Breast epithelium (tissue), 3 donors: ENCODE measurements around the gene NLRX1.

Experiments
- POLR2A ChIP-seq: fragments of 450-650 bp; IDR thresholded peaks from one replicate; pipeline ENCODE4 v1.6.1; 2016; ENCODE audit warnings: antibody characterized with exemption, mild to moderate bottlenecking, moderate library complexity
- POLR2AphosphoS5 ChIP-seq, 3 donors: sonication (generic); formaldehyde crosslinking; IDR thresholded peaks; one replicate each; pipeline ENCODE4 v1.6.1; 2017; ENCODE audit warnings: antibody characterized with exemption in 3 of 3
- TF ChIP-seq, protein P1 (sequence below), 3 donors: fragments of 450-650 bp; IDR thresholded peaks; one replicate each; pipeline ENCODE4 v1.5.1; 2016 to 2017; ENCODE audit warnings: antibody characterized with exemption in 3 of 3, mild to moderate bottlenecking in 3 of 3, moderate library complexity in 3 of 3

DNA sequence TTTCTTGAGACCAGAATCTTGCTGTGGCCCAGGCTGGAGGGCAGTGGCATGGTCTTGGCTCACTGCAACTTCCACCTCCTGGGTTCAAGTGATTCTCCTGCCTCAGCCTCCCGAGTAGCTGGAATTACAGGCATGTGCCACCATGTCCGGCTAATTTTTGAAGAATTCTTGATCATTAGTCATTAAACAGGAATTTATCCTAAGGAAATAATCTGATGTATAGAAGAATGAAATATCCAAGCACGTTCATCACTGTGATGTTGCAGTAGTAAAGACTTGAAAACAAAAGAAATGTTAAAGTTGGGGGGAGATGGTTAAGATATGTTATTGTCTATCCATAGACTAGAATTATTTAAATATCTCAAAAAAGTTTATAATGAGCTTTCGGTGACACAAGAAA is 61.2 kb downstream of the NLRX1 start:
- TF ChIP-seq POLR2A = no peak
- TF ChIP-seq, protein P1, sequence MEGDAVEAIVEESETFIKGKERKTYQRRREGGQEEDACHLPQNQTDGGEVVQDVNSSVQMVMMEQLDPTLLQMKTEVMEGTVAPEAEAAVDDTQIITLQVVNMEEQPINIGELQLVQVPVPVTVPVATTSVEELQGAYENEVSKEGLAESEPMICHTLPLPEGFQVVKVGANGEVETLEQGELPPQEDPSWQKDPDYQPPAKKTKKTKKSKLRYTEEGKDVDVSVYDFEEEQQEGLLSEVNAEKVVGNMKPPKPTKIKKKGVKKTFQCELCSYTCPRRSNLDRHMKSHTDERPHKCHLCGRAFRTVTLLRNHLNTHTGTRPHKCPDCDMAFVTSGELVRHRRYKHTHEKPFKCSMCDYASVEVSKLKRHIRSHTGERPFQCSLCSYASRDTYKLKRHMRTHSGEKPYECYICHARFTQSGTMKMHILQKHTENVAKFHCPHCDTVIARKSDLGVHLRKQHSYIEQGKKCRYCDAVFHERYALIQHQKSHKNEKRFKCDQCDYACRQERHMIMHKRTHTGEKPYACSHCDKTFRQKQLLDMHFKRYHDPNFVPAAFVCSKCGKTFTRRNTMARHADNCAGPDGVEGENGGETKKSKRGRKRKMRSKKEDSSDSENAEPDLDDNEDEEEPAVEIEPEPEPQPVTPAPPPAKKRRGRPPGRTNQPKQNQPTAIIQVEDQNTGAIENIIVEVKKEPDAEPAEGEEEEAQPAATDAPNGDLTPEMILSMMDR (IDR thresholded peaks at IDR 0.05) = no peak
- TF ChIP-seq POLR2AphosphoS5 (IDR thresholded peaks at IDR 0.05) = no peak
